Common myeloid progenitor, CD34-positive (primary cell): ENCODE data around the gene RPS5.

ENCODE experiments used
- CTCF ChIA-PET: fragments of 350-600 bp; sonication (Branson Sonifier 250); formaldehyde crosslinking; loops from one replicate; lab custom pipeline; 2021; ENCODE audit warnings: antibody characterized with exemption; lab: Charles Lee
- POLR2A ChIA-PET: fragments of 350-600 bp; sonication (Branson Sonifier 250); formaldehyde crosslinking; loops from one replicate; lab custom pipeline; 2021; ENCODE audit warnings: antibody characterized with exemption; lab: Charles Lee
- DNase-seq, 3 donors: peaks; one replicate each; pipeline versions ENCODE4 v3.0.0 to v3.0.0-alpha.2; 2013
- H3K27ac ChIP-seq, 2 experiments: 1 replicate in 1 of 2; 2 replicates in 1 of 2; pipeline ENCODE4 v1.7.0; 2013; ENCODE audit warnings: inconsistent platforms in 2 of 2, low read length in 2 of 2, mild to moderate bottlenecking in 2 of 2, low read depth in 1 of 2, moderate library complexity in 1 of 2; ENCODE audit not compliant: severe bottlenecking in 2 of 2, insufficient read depth in 1 of 2, poor library complexity in 1 of 2
- H3K27me3 ChIP-seq, 5 experiments: replicated peaks in 2 of 5; 1 replicate in 3 of 5; 2 replicates in 2 of 5; pipeline versions ENCODE4 v1.6.1 to v1.7.0; 2013; ENCODE audit warnings: low read length in 4 of 5, mild to moderate bottlenecking in 2 of 5, moderate library complexity in 2 of 5, inconsistent platforms in 1 of 5; ENCODE audit not compliant: insufficient read depth in 5 of 5, control insufficient read depth in 4 of 5
- H3K36me3 ChIP-seq, 4 experiments: 1 replicate in 2 of 4; 2 replicates in 2 of 4; pipeline versions ENCODE4 v1.6.1 to v1.7.0; 2013; ENCODE audit warnings: low read length in 3 of 4, control low read depth in 1 of 4, mild to moderate bottlenecking in 1 of 4; ENCODE audit not compliant: control insufficient read depth in 4 of 4, insufficient read depth in 4 of 4
- H3K4me1 ChIP-seq, 4 experiments: 1 replicate in 3 of 4; 2 replicates in 1 of 4; pipeline versions ENCODE4 v1.6.1 to v1.7.1; 2013; ENCODE audit warnings: low read length in 3 of 4, mild to moderate bottlenecking in 3 of 4, control low read depth in 1 of 4, inconsistent platforms in 1 of 4, moderate library complexity in 1 of 4; ENCODE audit not compliant: control insufficient read depth in 4 of 4, insufficient read depth in 4 of 4; ENCODE audit errors: control extremely low read depth in 1 of 4
- H3K4me3 ChIP-seq, 7 experiments: 1 replicate in 4 of 7; 2 replicates in 3 of 7; pipeline versions ENCODE4 v1.5.1 to v1.7.0; 2013; ENCODE audit warnings: mild to moderate bottlenecking in 7 of 7, low read length in 6 of 7, moderate library complexity in 6 of 7, inconsistent platforms in 2 of 7, low read depth in 2 of 7, control low read depth in 1 of 7; ENCODE audit not compliant: insufficient read depth in 4 of 7, control insufficient read depth in 1 of 7; ENCODE audit errors: extremely low read depth in 1 of 7
- H3K9me3 ChIP-seq, 5 experiments: 1 replicate in 4 of 5; 2 replicates in 1 of 5; pipeline versions ENCODE4 v1.6.1 to v1.7.1; 2013; ENCODE audit warnings: low read length in 4 of 5, mild to moderate bottlenecking in 2 of 5, inconsistent platforms in 1 of 5, low read depth in 1 of 5, moderate library complexity in 1 of 5; ENCODE audit not compliant: control insufficient read depth in 4 of 5, insufficient read depth in 2 of 5; ENCODE audit errors: control extremely low read depth in 1 of 5
- WGBS: methylation state at CpG from one replicate; pipeline ENCODE4 v1.1.5; 2013; ENCODE audit not compliant: insufficient coverage; 5-methylcytosine and 5-hydroxymethylcytosine counted together

Gene RPS5

GRCh38 chr19:58395220-58395978, 8.3 kb downstream of the RPS5 start, which contains the start of gene RNF225:
TSS of gene RNF225 (plus strand) at chr19:58395656. CDS start at chr19:58396090, 434 bp downstream.
- H3K4me1 ChIP-seq, result peaks cover 0 to 15% (median 7%) of the 10 kb centered on the region in 4 experiments
- peaks cover 0 to 37% (median 16%) of the 10 kb centered on the region in 5 experiments for H3K27me3 ChIP-seq
- DNase-seq, result no peak
- H3K4me3 ChIP-seq, result peak within 1 kb of the TSS in 3 of 7 experiments; percentile 28 to 53 (median 48)
- WGBS, result 60% methylated on average over 17 of the region's 21 CpGs
- H3K9me3 ChIP-seq, result no peaks in the 10 kb centered on the region
- CTCF ChIA-PET, result interaction anchor here (0.9 kb wide), 1 partner anchor 11 kb away, joined by 4 read pairs; no protein-coding TSS in a partner anchor
- POLR2A ChIA-PET, result no interaction called here
- H3K27ac ChIP-seq, result no peak within 1 kb of the TSS
- H3K36me3 ChIP-seq, result peaks cover 0 to 48% (median 32%) of the 10 kb centered on the region in 4 experiments

DNA sequence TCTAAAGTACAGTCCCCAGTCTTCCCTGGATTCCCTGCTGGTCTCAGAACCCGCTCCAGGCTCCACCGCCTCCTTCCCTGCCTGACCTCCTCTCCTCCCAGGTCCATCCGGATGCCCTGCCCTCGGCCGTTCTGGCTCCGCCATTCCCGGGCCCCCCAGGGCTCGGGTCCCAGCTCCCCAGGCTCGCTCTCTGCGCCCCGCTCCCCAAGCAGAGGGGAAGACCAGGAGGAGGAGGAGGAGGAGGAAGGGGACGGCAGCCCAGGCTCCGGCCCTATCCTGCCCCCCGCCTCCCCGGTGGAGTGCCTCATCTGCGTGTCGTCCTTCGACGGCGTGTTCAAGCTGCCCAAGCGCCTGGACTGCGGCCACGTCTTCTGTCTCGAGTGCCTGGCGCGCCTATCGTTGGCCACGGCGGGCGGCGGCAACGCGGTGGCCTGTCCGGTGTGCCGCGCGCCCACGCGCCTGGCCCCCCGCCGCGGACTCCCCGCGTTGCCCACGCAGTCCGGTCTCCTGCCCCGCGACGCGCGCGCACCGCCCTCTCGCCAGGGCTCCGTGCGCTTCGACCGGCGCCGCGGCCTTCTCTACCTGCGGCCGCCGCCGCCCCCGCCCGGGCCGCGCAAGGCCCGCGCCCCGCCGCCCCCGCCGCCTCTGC, 9.0 kb downstream of the RPS5 start:
- H3K27ac ChIP-seq, result no peak overlapping the region
- CTCF ChIA-PET, result no interaction called here
- peaks cover 0 to 21% (median 13%) of the 10 kb centered on the region in 4 experiments for H3K4me1 ChIP-seq
- H3K9me3 ChIP-seq, result no peaks in the 10 kb centered on the region
- POLR2A ChIA-PET, result no interaction called here
- peaks cover 0 to 37% (median 16%) of the 10 kb centered on the region in 5 experiments for H3K27me3 ChIP-seq
- H3K4me3 ChIP-seq, result peak overlapping the region in 3 of 7 experiments; percentile 28 to 53 (median 48)
- WGBS, result 4% methylated on average over 53 of the region's 75 CpGs
- H3K36me3 ChIP-seq, result peaks cover 0 to 42% (median 28%) of the 10 kb centered on the region in 4 experiments
- no peak for DNase-seq

DNA sequence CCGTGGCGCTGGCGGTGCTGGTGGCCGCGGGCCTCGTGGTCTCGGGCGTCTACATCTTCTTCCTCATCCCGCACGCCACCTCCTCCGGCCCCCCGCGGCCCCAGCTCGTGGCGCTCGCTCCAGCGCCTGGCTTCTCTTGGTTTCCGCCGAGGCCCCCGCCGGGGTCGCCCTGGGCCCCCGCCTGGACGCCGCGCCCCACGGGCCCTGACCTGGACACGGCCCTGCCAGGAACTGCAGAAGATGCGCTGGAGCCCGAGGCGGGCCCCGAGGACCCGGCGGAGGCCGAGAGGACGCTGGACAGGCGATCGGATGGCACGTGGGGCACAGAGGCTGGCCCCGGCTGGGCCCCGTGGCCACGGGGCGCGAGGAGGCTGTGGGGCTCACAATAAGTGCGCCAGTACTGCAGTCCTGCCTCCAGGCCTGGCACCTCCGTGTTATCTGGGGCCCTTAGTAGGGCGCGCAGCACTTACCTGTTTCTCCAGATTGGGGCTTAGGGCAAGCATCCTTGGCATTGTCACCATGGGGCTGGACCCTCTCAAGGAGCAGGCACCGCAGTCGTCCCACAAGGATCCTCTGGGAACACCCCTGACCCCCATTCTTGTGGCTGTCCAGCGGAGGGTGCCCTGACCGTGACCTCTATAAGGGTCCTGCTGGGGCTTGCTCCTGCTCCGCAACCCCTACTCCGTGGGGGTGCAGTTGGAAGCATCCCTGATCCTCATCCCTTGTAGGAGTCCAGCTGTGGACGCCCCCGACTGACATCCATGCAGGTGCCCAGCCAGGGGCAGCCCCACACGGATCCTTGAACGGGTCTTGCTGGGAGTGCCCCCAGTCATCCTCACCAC, 9.8 kb downstream of the RPS5 start:
- peaks cover 0 to 35% (median 25%) of the 10 kb centered on the region in 4 experiments for H3K36me3 ChIP-seq
- peak in 1 of 3 donors; percentile 24 for DNase-seq
- H3K27ac ChIP-seq, result no peak overlapping the region
- peak overlapping the region in 2 of 7 experiments; percentile 33 to 53 for H3K4me3 ChIP-seq
- peaks cover 0 to 37% (median 16%) of the 10 kb centered on the region in 5 experiments for H3K27me3 ChIP-seq
- 34% methylated on average over 58 of the region's 58 CpGs for WGBS
- H3K4me1 ChIP-seq, result peaks cover 0 to 23% (median 15%) of the 10 kb centered on the region in 4 experiments
- H3K9me3 ChIP-seq, result no peaks in the 10 kb centered on the region
- ChIA-PET CTCF (no interaction called here), POLR2A (no interaction called here)

- Histone ChIP-seq H3K9me3 (no peaks in the 10 kb centered on the region), H3K4me1 (peaks cover 0 to 26% (median 19%) of the 10 kb centered on the region in 4 experiments), H3K36me3 (peaks cover 0 to 32% (median 22%) of the 10 kb centered on the region in 4 experiments), H3K4me3 (no peak overlapping the region), H3K27ac (no peak overlapping the region), H3K27me3 (peaks cover 0 to 37% (median 16%) of the 10 kb centered on the region in 5 experiments)
- WGBS, result 77% methylated on average over 4 of the region's 7 CpGs
- POLR2A ChIA-PET, result no interaction called here
- CTCF ChIA-PET, result no interaction called here
- no peak for DNase-seq
Observed at GRCh38 chr19:58397533-58398037, 10.5 kb downstream of the RPS5 start.

- Histone ChIP-seq H3K27ac (no peak overlapping the region), H3K9me3 (no peaks in the 10 kb centered on the region), H3K4me3 (no peak overlapping the region), H3K4me1 (peaks cover 0 to 26% (median 19%) of the 10 kb centered on the region in 4 experiments), H3K36me3 (peaks cover 0 to 27% (median 19%) of the 10 kb centered on the region in 4 experiments), H3K27me3 (peaks cover 0 to 37% (median 16%) of the 10 kb centered on the region in 5 experiments)
- ChIA-PET POLR2A (no interaction called here), CTCF (interaction anchor here (0.6 kb wide), 1 partner anchor 42 kb away, joined by 3 read pairs; no protein-coding TSS in a partner anchor)
- WGBS, result 93% methylated on average over 4 of the region's 4 CpGs
- DNase-seq, result no peak
Observed at GRCh38 chr19:58398087-58398486, 11.0 kb downstream of the RPS5 start.

DNA sequence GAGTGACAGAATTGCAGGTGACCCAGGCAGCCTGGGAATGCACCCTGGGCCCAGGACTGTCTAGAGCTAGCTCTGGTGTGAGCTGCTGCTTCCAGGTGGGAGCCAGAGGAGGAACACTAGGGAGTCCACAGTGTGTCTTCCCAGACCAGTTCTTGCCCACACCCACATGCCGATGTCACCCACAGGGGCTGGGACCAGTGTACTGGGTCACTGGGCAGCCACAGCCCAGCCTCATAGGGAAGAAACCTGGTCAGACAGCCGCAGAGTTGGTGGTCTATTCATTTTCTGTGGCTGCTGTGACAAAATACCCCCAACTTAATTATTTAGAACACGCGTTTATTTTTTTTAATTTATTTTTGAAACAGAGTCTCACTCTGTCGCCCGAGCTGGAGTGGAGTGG, 11.5 kb downstream of the RPS5 start:
- WGBS, result 96% methylated on average over 6 of the region's 6 CpGs
- no peak for DNase-seq
- POLR2A ChIA-PET, result no interaction called here
- Histone ChIP-seq H3K4me3 (no peak overlapping the region), H3K36me3 (peaks cover 0 to 22% (median 17%) of the 10 kb centered on the region in 4 experiments), H3K4me1 (peaks cover 0 to 26% (median 20%) of the 10 kb centered on the region in 4 experiments), H3K27me3 (peaks cover 0 to 37% (median 16%) of the 10 kb centered on the region in 5 experiments), H3K9me3 (no peaks in the 10 kb centered on the region), H3K27ac (no peak overlapping the region)
- CTCF ChIA-PET, result interaction anchor here (0.6 kb wide), 1 partner anchor 42 kb away, joined by 3 read pairs; no protein-coding TSS in a partner anchor
